NCI-H345 (cell line): ENCODE results near the gene PTEN.
"Not testable (repeated sequence)": the region's sequence is repeated elsewhere in the genome, so short reads cannot be mapped to it uniquely, and the experiment has no call there.

Source experiments
- DNase-seq: peaks from one replicate; lab custom pipeline; 2025; lab: John Stamatoyannopoulos, UW

Gene PTEN

GRCh38 chr10:87863053-87863943 lies at the start of gene PTEN, which contains the start of gene KLLN:
Gene PTEN (plus strand): TSS chr10:87863625. CDS start chr10:87864470, 845 bp downstream.
Gene KLLN (minus strand): TSS chr10:87863533. CDS start chr10:87862487, 1,046 bp downstream.
- DNase-seq: peak; percentile 84

- no peak for DNase-seq
Observed at GRCh38 chr10:87816163-87816897, 47.1 kb upstream of the PTEN start.

GRCh38 chr10:87816898-87817608 lies 46.4 kb upstream of the PTEN start:
- DNase-seq: no peak

- DNase-seq: peak; percentile 83
Observed at GRCh38 chr10:87817609-87818504, 45.6 kb upstream of the PTEN start, which contains the start of gene ATAD1. Gene ATAD1 (minus strand): TSS chr10:87818226. CDS start chr10:87814599, 3,627 bp downstream.

- peak; percentile 46 for DNase-seq
Observed at GRCh38 chr10:87818505-87819288, 44.7 kb upstream of the PTEN start.

GRCh38 chr10:87819289-87819585 lies 44.2 kb upstream of the PTEN start:
- DNase-seq: no peak

GRCh38 chr10:87826653-87827052 lies 36.8 kb upstream of the PTEN start:
- DNase-seq: no peak

- no peak for DNase-seq
Observed at GRCh38 chr10:87827681-87828080, 35.7 kb upstream of the PTEN start.

GRCh38 chr10:87829051-87829450 lies 34.4 kb upstream of the PTEN start:
- not testable (repeated sequence) for DNase-seq

- no peak for DNase-seq
Observed at GRCh38 chr10:87829986-87830729, 33.3 kb upstream of the PTEN start.

GRCh38 chr10:87836098-87836497 lies 27.3 kb upstream of the PTEN start:
- DNase-seq: no peak

- DNase-seq: no peak
Observed at GRCh38 chr10:87837445-87837844, 26.0 kb upstream of the PTEN start.

- no peak for DNase-seq
Observed at GRCh38 chr10:87838650-87839049, 24.8 kb upstream of the PTEN start.

GRCh38 chr10:87841186-87841585 lies 22.2 kb upstream of the PTEN start:
- DNase-seq: no peak

GRCh38 chr10:87842220-87842641 lies 21.2 kb upstream of the PTEN start:
- DNase-seq: no peak

GRCh38 chr10:87842776-87843497 lies 20.5 kb upstream of the PTEN start:
- no peak for DNase-seq

- DNase-seq: no peak
Observed at GRCh38 chr10:87843714-87844113, 19.7 kb upstream of the PTEN start.

- no peak for DNase-seq
Observed at GRCh38 chr10:87844837-87845623, 18.4 kb upstream of the PTEN start.
